Measurements from ENCODE around the gene RNF220.

DNA sequence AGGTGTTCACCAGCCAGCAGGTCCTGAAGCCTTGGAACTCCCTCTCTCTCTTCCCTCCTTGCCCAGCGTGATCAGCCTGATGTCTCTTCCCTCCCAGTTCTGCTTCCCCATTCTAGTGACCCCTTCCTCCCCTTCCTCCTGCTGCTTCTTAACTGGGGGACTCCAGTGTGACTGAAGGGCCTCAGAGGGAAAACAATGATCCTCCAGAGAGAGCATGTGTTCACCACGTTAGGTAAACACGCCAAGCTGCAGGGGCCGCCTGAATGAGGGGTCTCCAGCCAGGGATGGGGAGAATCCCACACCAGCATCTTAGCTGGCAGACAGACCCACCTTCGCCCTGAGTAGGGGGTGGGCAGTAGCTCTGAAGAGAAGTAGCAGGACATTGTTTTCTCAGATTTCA, 144.5 kb downstream of the RNF220 start:
- TF ChIP-seq EZH2 (IDR thresholded peaks at IDR 0.05; ENCODE audit: borderline replicate concordance, low read depth, low read length, severe bottlenecking) (no peak), MYC (IDR thresholded peaks at IDR 0.05; ENCODE audit: low read depth, low read length) (no peak), POLR2A (IDR thresholded peaks at IDR 0.05; ENCODE audit: low read depth, low read length) (no peak), CTCF (IDR thresholded peaks at IDR 0.05; ENCODE audit: extremely low read depth in 1 of 2, insufficient read depth in 1 of 2, low read depth in 1 of 2, low read length in 2 of 2) (no peak)
